OCI-LY7 (cell line): ENCODE results near the gene FYB2. TPM values are rescaled to one million over a fixed set of nuclear protein-coding genes. Genes with fewer than 3 reads are reported as not detected.

Experiments
- BruUV-seq: library from RNA; stranded (reverse); fragments of 400-500 nt; replicated peaks from 2 replicates; lab custom pipeline; 2021; lab: Mats Ljungman, UMichigan
- CTCF ChIA-PET: fragments of 300-600 bp; sonication (Branson Sonifier 250); formaldehyde crosslinking; loops from one replicate; lab custom pipeline; 2022; ENCODE audit warnings: antibody characterized with exemption; ENCODE audit not compliant: unreplicated experiment; lab: Charles Lee
- POLR2A ChIA-PET: fragments of 300-600 bp; sonication (Branson Sonifier 250); formaldehyde crosslinking; loops from one replicate; lab custom pipeline; 2022; ENCODE audit warnings: antibody characterized with exemption; lab: Charles Lee
- DNase-seq: peaks from one replicate; pipeline ENCODE4 v3.0.0-alpha.2; 2015; ENCODE audit warnings: low spot score
- H2AFZ ChIP-seq: fragments of 200-600 bp; sonication (generic), shearing (Covaris generic); 2 replicates; pipeline ENCODE4 v1.6.1; 2014; ENCODE audit warnings: mild to moderate bottlenecking, antibody characterized with exemption, low read length, moderate library complexity
- H3K27ac ChIP-seq: fragments of 200-600 bp; sonication (generic); 2 replicates; pipeline ENCODE4 v1.5.1; 2014; ENCODE audit warnings: mixed run types, low read depth, mild to moderate bottlenecking, moderate library complexity, low read length, inconsistent platforms; ENCODE audit not compliant: poor library complexity, severe bottlenecking
- H3K36me3 ChIP-seq: fragments of 200-600 bp; sonication (generic); 2 replicates; pipeline ENCODE4 v1.6.1; 2014; ENCODE audit warnings: mild to moderate bottlenecking, antibody characterized with exemption, low read length, moderate library complexity, mixed read lengths; ENCODE audit not compliant: insufficient read depth
- H3K4me1 ChIP-seq: fragments of 200-600 bp; sonication (generic); 2 replicates; pipeline ENCODE4 v1.5.1; 2014; ENCODE audit warnings: mild to moderate bottlenecking, low read length; ENCODE audit not compliant: insufficient read depth, poor library complexity, severe bottlenecking
- H3K4me2 ChIP-seq: fragments of 200-600 bp; sonication (generic); 2 replicates; pipeline ENCODE4 v1.6.1; 2014; ENCODE audit warnings: mild to moderate bottlenecking, low read length
- H3K4me3 ChIP-seq: fragments of 200-600 bp; sonication (generic); 2 replicates; pipeline ENCODE4 v1.5.1; 2014; ENCODE audit warnings: mild to moderate bottlenecking, low read depth, low read length; ENCODE audit not compliant: poor library complexity, severe bottlenecking
- H3K79me2 ChIP-seq: fragments of 200-600 bp; sonication (generic); 2 replicates; pipeline ENCODE4 v1.6.1; 2016; ENCODE audit warnings: low read depth, mild to moderate bottlenecking, low read length, moderate library complexity, mixed read lengths; ENCODE audit not compliant: insufficient read depth
- H3K9me2 ChIP-seq: fragments of 200-600 bp; sonication (generic); 2 replicates; pipeline ENCODE4 v1.6.1; 2016; ENCODE audit warnings: mild to moderate bottlenecking, low read length, mixed read lengths; ENCODE audit not compliant: insufficient read depth
- H3K9me3 ChIP-seq: fragments of 200-600 bp; sonication (generic); 2 replicates; pipeline ENCODE4 v1.6.1; 2014; ENCODE audit warnings: mild to moderate bottlenecking, mixed run types, low read length, mixed read lengths
- H4K20me1 ChIP-seq: fragments of 200-600 bp; sonication (generic); 2 replicates; pipeline ENCODE4 v1.6.1; 2014; ENCODE audit warnings: mild to moderate bottlenecking, antibody characterized with exemption, low read length, moderate library complexity, mixed read lengths; ENCODE audit not compliant: insufficient read depth
- CTCF ChIP-seq: fragments of 200-600 bp; sonication (generic); conservative IDR thresholded peaks from 2 replicates; pipeline ENCODE4 v1.5.1; 2014; ENCODE audit warnings: mild to moderate bottlenecking, antibody characterized with exemption, low read length, moderate library complexity, mixed read lengths
- EZH2phosphoT487 ChIP-seq: fragments of 200-600 bp; sonication (generic); IDR thresholded peaks from 2 replicates; pipeline ENCODE4 v1.6.1; 2018; ENCODE audit warnings: low read depth, borderline replicate concordance, mild to moderate bottlenecking, mixed run types, antibody characterized with exemption, low read length, moderate library complexity, mixed read lengths
- intact Hi-C: fragments of 100-400 bp; cut with micrococcal nuclease; formaldehyde crosslinking; loops from one replicate; pipeline ENCODE4 v1.10.0; 2022; ENCODE audit not compliant: unreplicated experiment
- total RNA-seq, 2 experiments: library from RNA; depleted of rRNA in 1 of 2; stranded (reverse); fragments of >200 nt in 1 of 2; shearing (Covaris generic) in 1 of 2; gene quantifications; 2 replicates each; pipeline ENCODE4 v1.2.3, GENCODE V29; 2014 to 2022

Gene FYB2
- total RNA-seq, 2 experiments from 2014 or later = not detected

DNA sequence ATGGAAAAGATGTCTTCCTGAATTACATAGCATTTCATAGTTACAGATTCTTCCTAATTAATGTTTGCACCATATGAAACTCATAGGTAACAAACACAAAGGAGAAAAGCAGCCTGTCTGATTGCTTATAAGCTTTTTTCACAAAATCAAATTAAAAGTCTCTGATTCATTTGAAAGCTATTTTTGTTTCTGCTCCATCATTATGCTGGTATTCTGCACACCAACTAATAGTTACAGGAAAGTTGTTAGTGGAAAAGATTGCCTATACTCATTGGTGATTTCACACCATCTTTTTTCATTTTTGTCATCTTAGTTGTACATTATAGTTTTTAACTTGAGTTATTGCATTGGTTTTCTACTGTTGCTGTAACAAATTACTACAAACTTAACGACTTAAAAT is 104.0 kb downstream of the FYB2 start:
- H3K4me1 ChIP-seq = no peaks in the 10 kb centered on the region
- CTCF ChIA-PET = no interaction called here
- H3K4me2 ChIP-seq = no peak overlapping the region
- H3K27ac ChIP-seq = no peak overlapping the region
- no peaks in the 10 kb centered on the region for H3K36me3 ChIP-seq
- no peaks in the 10 kb centered on the region for H3K9me2 ChIP-seq
- H3K9me3 ChIP-seq = no peaks in the 10 kb centered on the region
- TF ChIP-seq CTCF = no peak
- no peak for TF ChIP-seq EZH2phosphoT487
- H3K4me3 ChIP-seq = no peak overlapping the region
- no peaks in the 10 kb centered on the region for H3K79me2 ChIP-seq
- H2AFZ ChIP-seq = no peak overlapping the region
- DNase-seq = no peak
- H4K20me1 ChIP-seq = no peaks in the 10 kb centered on the region
- BruUV-seq = no TSS peak
- intact Hi-C loops = no loop called here
- POLR2A ChIA-PET = no interaction called here

DNA sequence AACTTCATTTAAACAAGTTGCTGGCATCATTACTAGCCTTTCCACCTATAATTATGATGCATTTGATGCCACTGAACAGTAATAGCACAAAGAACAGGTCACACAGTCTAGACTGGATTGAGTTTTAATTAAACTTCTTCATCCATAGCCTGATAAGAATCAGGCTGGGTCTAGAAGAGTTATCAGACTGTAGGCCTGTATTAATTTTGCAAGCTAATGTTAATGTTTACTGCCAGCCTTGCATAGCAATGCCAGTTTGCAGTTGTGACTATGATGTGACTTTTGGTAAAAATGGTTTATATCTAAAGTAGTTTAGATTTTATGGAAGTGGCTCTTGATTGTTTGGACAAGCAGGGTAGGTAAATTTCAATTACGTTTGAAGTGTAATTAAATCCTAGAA is 106.1 kb downstream of the FYB2 start:
- CTCF ChIA-PET = no interaction called here
- intact Hi-C loops = no loop called here

More for the DNA sequence above, 106.1 kb downstream of the FYB2 start:
- DNase-seq = no peak
- H3K27ac ChIP-seq = no peak overlapping the region
- POLR2A ChIA-PET = interaction anchor here (0.6 to 0.8 kb wide), 2 partner anchors 10 to 1386 kb away, joined by 3 read pairs; no protein-coding TSS in a partner anchor
- H3K79me2 ChIP-seq = no peaks in the 10 kb centered on the region
- H3K4me3 ChIP-seq = no peak overlapping the region
- no peak overlapping the region for H3K4me2 ChIP-seq
- no peaks in the 10 kb centered on the region for H3K36me3 ChIP-seq
- H3K9me3 ChIP-seq = no peaks in the 10 kb centered on the region
- H3K9me2 ChIP-seq = no peaks in the 10 kb centered on the region
- no peaks in the 10 kb centered on the region for H4K20me1 ChIP-seq
- no peak overlapping the region for H2AFZ ChIP-seq
- TF ChIP-seq CTCF (no peak), EZH2phosphoT487 (no peak)
- no TSS peak for BruUV-seq
- H3K4me1 ChIP-seq = no peaks in the 10 kb centered on the region
